ENCODE results near the gene RPS6KA2.

GRCh38 chr6:166474721-166475565, 152.1 kb downstream of the RPS6KA2 start:
- TF ChIP-seq, protein P1, sequence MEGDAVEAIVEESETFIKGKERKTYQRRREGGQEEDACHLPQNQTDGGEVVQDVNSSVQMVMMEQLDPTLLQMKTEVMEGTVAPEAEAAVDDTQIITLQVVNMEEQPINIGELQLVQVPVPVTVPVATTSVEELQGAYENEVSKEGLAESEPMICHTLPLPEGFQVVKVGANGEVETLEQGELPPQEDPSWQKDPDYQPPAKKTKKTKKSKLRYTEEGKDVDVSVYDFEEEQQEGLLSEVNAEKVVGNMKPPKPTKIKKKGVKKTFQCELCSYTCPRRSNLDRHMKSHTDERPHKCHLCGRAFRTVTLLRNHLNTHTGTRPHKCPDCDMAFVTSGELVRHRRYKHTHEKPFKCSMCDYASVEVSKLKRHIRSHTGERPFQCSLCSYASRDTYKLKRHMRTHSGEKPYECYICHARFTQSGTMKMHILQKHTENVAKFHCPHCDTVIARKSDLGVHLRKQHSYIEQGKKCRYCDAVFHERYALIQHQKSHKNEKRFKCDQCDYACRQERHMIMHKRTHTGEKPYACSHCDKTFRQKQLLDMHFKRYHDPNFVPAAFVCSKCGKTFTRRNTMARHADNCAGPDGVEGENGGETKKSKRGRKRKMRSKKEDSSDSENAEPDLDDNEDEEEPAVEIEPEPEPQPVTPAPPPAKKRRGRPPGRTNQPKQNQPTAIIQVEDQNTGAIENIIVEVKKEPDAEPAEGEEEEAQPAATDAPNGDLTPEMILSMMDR (conservative IDR thresholded peaks at IDR 0.05; ENCODE audit: low read depth in 2 of 2), result no peak
- TF ChIP-seq ZNF462 (CRISPR knock-in tag; IDR thresholded peaks at IDR 0.05) (no peak), EZH2 (IDR thresholded peaks at IDR 0.05; ENCODE audit: low read depth, unreplicated experiment) (no peak), POLR2AphosphoS5 (IDR thresholded peaks at IDR 0.05; ENCODE audit: low read depth) (no peak), EZH2phosphoT487 (IDR thresholded peaks at IDR 0.05; ENCODE audit: unreplicated experiment) (no peak), CREB1 (CRISPR knock-in tag; IDR thresholded peaks at IDR 0.05; ENCODE audit: low read depth) (no peak), JUNB (IDR thresholded peaks at IDR 0.05; ENCODE audit: unreplicated experiment) (no peak), NANOG (IDR thresholded peaks at IDR 0.05; ENCODE audit: borderline replicate concordance) (no peak), STAT1 (IDR thresholded peaks at IDR 0.05; ENCODE audit: unreplicated experiment) (no peak), ETS1 (IDR thresholded peaks at IDR 0.05) (no peak)
- TF ChIP-seq, protein P2, sequence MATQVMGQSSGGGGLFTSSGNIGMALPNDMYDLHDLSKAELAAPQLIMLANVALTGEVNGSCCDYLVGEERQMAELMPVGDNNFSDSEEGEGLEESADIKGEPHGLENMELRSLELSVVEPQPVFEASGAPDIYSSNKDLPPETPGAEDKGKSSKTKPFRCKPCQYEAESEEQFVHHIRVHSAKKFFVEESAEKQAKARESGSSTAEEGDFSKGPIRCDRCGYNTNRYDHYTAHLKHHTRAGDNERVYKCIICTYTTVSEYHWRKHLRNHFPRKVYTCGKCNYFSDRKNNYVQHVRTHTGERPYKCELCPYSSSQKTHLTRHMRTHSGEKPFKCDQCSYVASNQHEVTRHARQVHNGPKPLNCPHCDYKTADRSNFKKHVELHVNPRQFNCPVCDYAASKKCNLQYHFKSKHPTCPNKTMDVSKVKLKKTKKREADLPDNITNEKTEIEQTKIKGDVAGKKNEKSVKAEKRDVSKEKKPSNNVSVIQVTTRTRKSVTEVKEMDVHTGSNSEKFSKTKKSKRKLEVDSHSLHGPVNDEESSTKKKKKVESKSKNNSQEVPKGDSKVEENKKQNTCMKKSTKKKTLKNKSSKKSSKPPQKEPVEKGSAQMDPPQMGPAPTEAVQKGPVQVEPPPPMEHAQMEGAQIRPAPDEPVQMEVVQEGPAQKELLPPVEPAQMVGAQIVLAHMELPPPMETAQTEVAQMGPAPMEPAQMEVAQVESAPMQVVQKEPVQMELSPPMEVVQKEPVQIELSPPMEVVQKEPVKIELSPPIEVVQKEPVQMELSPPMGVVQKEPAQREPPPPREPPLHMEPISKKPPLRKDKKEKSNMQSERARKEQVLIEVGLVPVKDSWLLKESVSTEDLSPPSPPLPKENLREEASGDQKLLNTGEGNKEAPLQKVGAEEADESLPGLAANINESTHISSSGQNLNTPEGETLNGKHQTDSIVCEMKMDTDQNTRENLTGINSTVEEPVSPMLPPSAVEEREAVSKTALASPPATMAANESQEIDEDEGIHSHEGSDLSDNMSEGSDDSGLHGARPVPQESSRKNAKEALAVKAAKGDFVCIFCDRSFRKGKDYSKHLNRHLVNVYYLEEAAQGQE (IDR thresholded peaks at IDR 0.05; ENCODE audit: unreplicated experiment), result no peak
